Endothelial cell of umbilical vein (primary cell): Measurements from ENCODE around the gene ACTG2. TPM values are rescaled to one million over a fixed set of nuclear protein-coding genes. Genes with fewer than 3 reads are reported as not detected.

Source experiments
- BruUV-seq: library from RNA; stranded (reverse); fragments of 400-500 nt; replicated peaks from 2 replicates; lab custom pipeline; 2021; lab: Mats Ljungman, UMichigan
- CTCF ChIA-PET: fragments of 300-600, 350-600 bp; sonication (Branson Sonifier 250); formaldehyde crosslinking; loops from one replicate; lab custom pipeline; 2021; ENCODE audit warnings: antibody characterized with exemption, inconsistent platforms; lab: Charles Lee
- POLR2A ChIA-PET: fragments of 300-600, 350-600 bp; sonication (Branson Sonifier 250); formaldehyde crosslinking; loops from one replicate; lab custom pipeline; 2021; ENCODE audit warnings: antibody characterized with exemption, inconsistent platforms; lab: Charles Lee
- DNase-seq: peaks from one replicate; pipeline ENCODE4 v3.0.0-alpha.2; 2011; ENCODE audit warnings: low read depth, low spot score
- FAIRE-seq: peaks from 2 replicates; lab custom pipeline; 2011; peaks lifted over from hg19 to GRCh38; lab: Jason Lieb, UNC
- H2AFZ ChIP-seq: 2 replicates; pipeline ENCODE4 v1.6.0; 2012; ENCODE audit warnings: low read depth, low read length, control low read depth, inconsistent platforms
- H3K27ac ChIP-seq: 2 replicates; pipeline ENCODE4 v1.5.1; 2011; ENCODE audit warnings: low read depth, mild to moderate bottlenecking, control low read depth, low read length, moderate library complexity; ENCODE audit not compliant: insufficient read depth
- H3K27me3 ChIP-seq, 2 experiments: 2 replicates each; pipeline versions ENCODE4 v1.6.0 to v1.6.1; 2011; ENCODE audit warnings: low read length in 2 of 2, mixed read lengths in 1 of 2; ENCODE audit not compliant: control insufficient read depth in 2 of 2, insufficient read depth in 2 of 2
- H3K36me3 ChIP-seq, 2 experiments: 2 replicates in 1 of 2; 3 replicates in 1 of 2; pipeline ENCODE4 v1.5.1; 2011; ENCODE audit warnings: low read length in 2 of 2, mild to moderate bottlenecking in 1 of 2, moderate library complexity in 1 of 2; ENCODE audit not compliant: control insufficient read depth in 2 of 2, insufficient read depth in 2 of 2; ENCODE audit errors: extremely low read depth in 1 of 2
- H3K4me1 ChIP-seq: 3 replicates; pipeline ENCODE4 v1.5.1; 2011; ENCODE audit warnings: mild to moderate bottlenecking, low read length; ENCODE audit not compliant: control insufficient read depth, insufficient read depth; ENCODE audit errors: extremely low read depth
- H3K4me2 ChIP-seq: 2 replicates; pipeline ENCODE4 v1.6.1; 2011; ENCODE audit warnings: low read length, control low read depth, mixed read lengths; ENCODE audit not compliant: insufficient read depth
- H3K4me3 ChIP-seq, 3 experiments: fragments of 200-600 bp in 1 of 3; sonication (generic), shearing (Covaris generic) in 1 of 3; replicated peaks in 1 of 3; 2 replicates each; pipeline ENCODE4 v1.5.1; 2011 to 2016; ENCODE audit warnings: control low read depth in 3 of 3, low read length in 3 of 3, mild to moderate bottlenecking in 2 of 3, inconsistent platforms in 1 of 3, low read depth in 1 of 3, moderate library complexity in 1 of 3; ENCODE audit not compliant: insufficient read depth in 1 of 3
- H3K79me2 ChIP-seq: 2 replicates; pipeline ENCODE4 v1.6.0; 2012; ENCODE audit warnings: low read length, inconsistent platforms; ENCODE audit not compliant: control insufficient read depth, insufficient read depth
- H3K9ac ChIP-seq: replicated peaks from 2 replicates; pipeline ENCODE3; 2011; ENCODE audit warnings: low read length, control low read depth; ENCODE audit not compliant: insufficient read depth; ENCODE audit errors: extremely low read depth
- H3K9me1 ChIP-seq: replicated peaks from 3 replicates; pipeline ENCODE4 v1.6.0; 2011; ENCODE audit warnings: mild to moderate bottlenecking, low read length; ENCODE audit not compliant: control insufficient read depth, insufficient read depth; ENCODE audit errors: extremely low read depth
- H3K9me3 ChIP-seq: replicated peaks from 2 replicates; pipeline ENCODE4 v1.5.1; 2012; ENCODE audit warnings: low read length, inconsistent platforms; ENCODE audit not compliant: control insufficient read depth, insufficient read depth
- H4K20me1 ChIP-seq: replicated peaks from 2 replicates; pipeline ENCODE3; 2011; ENCODE audit warnings: mild to moderate bottlenecking, low read length; ENCODE audit not compliant: control insufficient read depth, insufficient read depth; ENCODE audit errors: extremely low read depth
- EZH2 ChIP-seq: IDR thresholded peaks from 2 replicates; pipeline ENCODE4 v1.6.1; 2012; ENCODE audit warnings: borderline replicate concordance, low read depth, mild to moderate bottlenecking, moderate library complexity, low read length, inconsistent platforms; ENCODE audit not compliant: severe bottlenecking
- FOS ChIP-seq: IDR thresholded peaks from 2 replicates; pipeline ENCODE4 v1.6.1; 2011; ENCODE audit warnings: mild to moderate bottlenecking, low read length, moderate library complexity, borderline replicate concordance; ENCODE audit not compliant: insufficient read depth
- GATA2 ChIP-seq: IDR thresholded peaks from 2 replicates; pipeline ENCODE4 v1.7.0; 2011; ENCODE audit warnings: low read depth, mild to moderate bottlenecking, moderate library complexity, mixed read lengths, low read length; ENCODE audit not compliant: insufficient read length, insufficient read depth
- JUN ChIP-seq: IDR thresholded peaks from 2 replicates; pipeline ENCODE4 v1.6.1; 2011; ENCODE audit warnings: borderline replicate concordance, low read depth; ENCODE audit not compliant: insufficient read length, insufficient read depth
- MYC ChIP-seq: IDR thresholded peaks from one replicate; pipeline ENCODE4 v1.6.1; 2011; ENCODE audit warnings: mild to moderate bottlenecking, low read depth, low read length
- POLR2A ChIP-seq: IDR thresholded peaks from 2 replicates; pipeline ENCODE4 v1.6.1; 2012; ENCODE audit warnings: low read depth, mild to moderate bottlenecking, control low read depth, low read length
- POLR2AphosphoS5 ChIP-seq: IDR thresholded peaks from 2 replicates; pipeline ENCODE4 v1.6.1; 2012; ENCODE audit warnings: low read depth, mild to moderate bottlenecking, control low read depth, low read length, moderate library complexity; ENCODE audit not compliant: insufficient read depth
- dilution Hi-C: fragments of 300-500 bp; cut with MboI; formaldehyde crosslinking; loops from one replicate; pipeline ENCODE4 v1.15.0; 2019; ENCODE audit warnings: low sequenced_read_pairs; ENCODE audit not compliant: extremely low pct_ligation_motif_present
- intact Hi-C: fragments of 100-400 bp; cut with micrococcal nuclease; formaldehyde crosslinking; loops from one replicate; pipeline ENCODE4 v1.10.0; 2022
- polyA plus RNA-seq, 4 experiments: library from polyadenylated mRNA; depleted of rRNA in 3 of 4; stranded (reverse) in 3 of 4; unstranded in 1 of 4; fragments of >200 nt; gene quantifications; 2 replicates each; pipeline versions ENCODE4 v1.2.1 to v1.2.3, GENCODE V29; 2011 to 2012; ENCODE audit warnings: missing spikeins in 1 of 4
- total RNA-seq: library from RNA; stranded (reverse); gene quantifications from 2 replicates; pipeline ENCODE4 v1.2.3, GENCODE V29; 2021
- TF ChIP-seq, protein P1 (sequence below): IDR thresholded peaks from 2 replicates; pipeline ENCODE4 v1.6.1; 2011; ENCODE audit not compliant: insufficient read depth, insufficient read length
- TF ChIP-seq, protein P2 (sequence below), 2 donors: IDR thresholded peaks; 1 replicate in 1 of 2; 2 replicates in 1 of 2; pipeline ENCODE4 v1.5.1; 2011; ENCODE audit warnings: low read length in 2 of 2, mild to moderate bottlenecking in 2 of 2, moderate library complexity in 2 of 2, control low read depth in 1 of 2, inconsistent platforms in 1 of 2, low read depth in 1 of 2; ENCODE audit not compliant: insufficient read depth in 1 of 2; ENCODE audit errors: extremely low read depth in 1 of 2

The ACTG2 gene
- total and polyA plus RNA-seq, 2 donors (not counting 3 experiments of a cell fraction or from before 2014, with no cell fraction given) = not detected

DNA sequence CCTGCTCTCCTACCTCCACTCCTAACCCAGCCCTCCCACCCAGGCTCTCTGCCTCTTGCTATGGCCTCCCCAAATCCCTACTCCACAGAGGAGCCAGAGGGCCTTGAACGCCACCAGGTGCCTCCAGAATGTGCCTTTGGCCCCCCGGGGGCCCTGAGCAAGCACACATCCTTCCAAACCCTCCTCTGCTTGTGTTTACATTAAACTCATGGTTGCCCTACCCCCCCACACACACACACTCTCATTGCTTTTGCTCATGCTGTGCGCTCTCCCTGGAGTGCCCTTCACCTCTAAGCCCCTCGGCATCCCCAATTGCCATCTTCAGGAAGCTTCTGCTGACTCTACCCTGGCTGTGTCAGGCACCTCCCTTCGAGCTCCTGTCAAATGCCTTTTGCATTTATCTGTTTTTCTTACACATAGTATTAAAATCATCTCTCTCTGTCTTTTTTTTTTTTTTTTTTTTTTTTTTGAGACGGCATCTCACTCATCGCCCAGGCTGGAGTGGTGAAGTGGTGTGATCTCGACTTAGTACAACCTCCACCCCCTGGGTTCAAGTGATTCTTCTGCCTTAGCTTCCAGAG is 75.6 kb downstream of the ACTG2 start:
- no peak overlapping the region for H2AFZ ChIP-seq
- no peak overlapping the region for H3K27ac ChIP-seq
- no peaks in the 10 kb centered on the region for H3K36me3 ChIP-seq
- no peaks in the 10 kb centered on the region for H3K79me2 ChIP-seq
- no peaks in the 10 kb centered on the region for H3K9me3 ChIP-seq
- CTCF ChIA-PET = interaction anchor here (0.6 kb wide), 1 partner anchor 35 kb away, joined by 5 read pairs; no protein-coding TSS in a partner anchor
- POLR2A ChIA-PET = no interaction called here
- no peaks in the 10 kb centered on the region for H3K27me3 ChIP-seq
- intact Hi-C loops = no loop called here
- no peak overlapping the region for H3K4me3 ChIP-seq
- peaks cover 6% of the 10 kb centered on the region for H3K4me1 ChIP-seq
- DNase-seq (no peak), FAIRE-seq (no peak)
- H3K4me2 ChIP-seq = no peak overlapping the region
- no peak for TF ChIP-seq FOS
- TF ChIP-seq EZH2 = no peak
- TF ChIP-seq MYC = no peak
- TF ChIP-seq, protein P1, sequence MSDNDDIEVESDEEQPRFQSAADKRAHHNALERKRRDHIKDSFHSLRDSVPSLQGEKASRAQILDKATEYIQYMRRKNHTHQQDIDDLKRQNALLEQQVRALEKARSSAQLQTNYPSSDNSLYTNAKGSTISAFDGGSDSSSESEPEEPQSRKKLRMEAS = no peak
- no peak for TF ChIP-seq GATA2
- TF ChIP-seq, protein P2, sequence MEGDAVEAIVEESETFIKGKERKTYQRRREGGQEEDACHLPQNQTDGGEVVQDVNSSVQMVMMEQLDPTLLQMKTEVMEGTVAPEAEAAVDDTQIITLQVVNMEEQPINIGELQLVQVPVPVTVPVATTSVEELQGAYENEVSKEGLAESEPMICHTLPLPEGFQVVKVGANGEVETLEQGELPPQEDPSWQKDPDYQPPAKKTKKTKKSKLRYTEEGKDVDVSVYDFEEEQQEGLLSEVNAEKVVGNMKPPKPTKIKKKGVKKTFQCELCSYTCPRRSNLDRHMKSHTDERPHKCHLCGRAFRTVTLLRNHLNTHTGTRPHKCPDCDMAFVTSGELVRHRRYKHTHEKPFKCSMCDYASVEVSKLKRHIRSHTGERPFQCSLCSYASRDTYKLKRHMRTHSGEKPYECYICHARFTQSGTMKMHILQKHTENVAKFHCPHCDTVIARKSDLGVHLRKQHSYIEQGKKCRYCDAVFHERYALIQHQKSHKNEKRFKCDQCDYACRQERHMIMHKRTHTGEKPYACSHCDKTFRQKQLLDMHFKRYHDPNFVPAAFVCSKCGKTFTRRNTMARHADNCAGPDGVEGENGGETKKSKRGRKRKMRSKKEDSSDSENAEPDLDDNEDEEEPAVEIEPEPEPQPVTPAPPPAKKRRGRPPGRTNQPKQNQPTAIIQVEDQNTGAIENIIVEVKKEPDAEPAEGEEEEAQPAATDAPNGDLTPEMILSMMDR (IDR thresholded peaks at IDR 0.05; ENCODE audit: extremely low read depth in 1 of 2, insufficient read depth in 1 of 2, low read depth in 1 of 2, low read length in 2 of 2) = no peak
- TF ChIP-seq JUN = no peak
- no peak for TF ChIP-seq POLR2A
- no peak for TF ChIP-seq POLR2AphosphoS5
- H3K9ac ChIP-seq = no peak overlapping the region
- dilution Hi-C loops = no loop called here
- no peaks in the 10 kb centered on the region for H4K20me1 ChIP-seq
- H3K9me1 ChIP-seq = no peaks in the 10 kb centered on the region
- BruUV-seq = no TSS peak
